Measurements from ENCODE around the gene HMGCR.

The HMGCR gene

DNA sequence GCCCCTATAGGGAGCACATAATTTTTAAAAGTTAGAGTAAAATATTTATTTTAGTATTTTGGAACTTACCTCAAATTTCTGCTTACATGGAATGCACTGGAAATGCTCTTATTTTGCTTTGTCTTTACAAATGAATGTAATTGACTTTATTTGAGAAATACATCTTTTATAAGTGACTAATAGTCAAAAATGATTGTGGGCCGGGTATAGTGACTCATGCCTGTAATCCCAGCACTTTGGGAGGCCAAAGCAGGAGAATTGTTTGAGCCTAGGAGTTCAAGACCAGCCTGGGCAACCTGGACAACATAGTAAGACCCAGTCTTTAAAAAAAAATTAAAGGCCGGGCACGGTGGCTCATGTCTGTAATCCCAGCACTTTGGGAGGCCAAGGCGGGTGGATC is 5.8 kb downstream of the HMGCR start:
- Histone ChIP-seq H3K27me3 (ENCODE audit: control insufficient read depth, insufficient read depth, low read length) (no peaks in the 10 kb centered on the region), H3K9me3 (ENCODE audit: control insufficient read depth, insufficient read depth, low read length) (no peaks in the 10 kb centered on the region), H3K9ac (ENCODE audit: low read depth, low read length) (no peak overlapping the region), H3K4me1 (ENCODE audit: control insufficient read depth, insufficient read depth, low read length) (peaks cover 13% of the 10 kb centered on the region), H3K36me3 (ENCODE audit: control insufficient read depth, insufficient read depth, low read length) (peaks cover 9% of the 10 kb centered on the region), H3K4me3 (ENCODE audit: low read depth, low read length) (no peak overlapping the region)

- Histone ChIP-seq H3K27me3 (ENCODE audit: control insufficient read depth, insufficient read depth, low read length) (no peaks in the 10 kb centered on the region), H3K9ac (ENCODE audit: low read depth, low read length) (no peak overlapping the region), H3K4me1 (ENCODE audit: control insufficient read depth, insufficient read depth, low read length) (no peaks in the 10 kb centered on the region), H3K9me3 (ENCODE audit: control insufficient read depth, insufficient read depth, low read length) (no peaks in the 10 kb centered on the region), H3K4me3 (ENCODE audit: low read depth, low read length) (no peak overlapping the region), H3K36me3 (ENCODE audit: control insufficient read depth, insufficient read depth, low read length) (peaks cover 33% of the 10 kb centered on the region)
Observed at GRCh38 chr5:75348241-75348640, 11.2 kb downstream of the HMGCR start.

- Histone ChIP-seq H3K4me3 (ENCODE audit: low read depth, low read length) (no peak overlapping the region), H3K36me3 (ENCODE audit: control insufficient read depth, insufficient read depth, low read length) (peaks cover 35% of the 10 kb centered on the region), H3K9me3 (ENCODE audit: control insufficient read depth, insufficient read depth, low read length) (no peaks in the 10 kb centered on the region), H3K9ac (ENCODE audit: low read depth, low read length) (no peak overlapping the region), H3K27me3 (ENCODE audit: control insufficient read depth, insufficient read depth, low read length) (no peaks in the 10 kb centered on the region), H3K4me1 (ENCODE audit: control insufficient read depth, insufficient read depth, low read length) (no peaks in the 10 kb centered on the region)
Observed at GRCh38 chr5:75349663-75350062, 12.6 kb downstream of the HMGCR start.

GRCh38 chr5:75351139-75351926 is 14.3 kb downstream of the HMGCR start:
- H3K4me1 ChIP-seq (ENCODE audit: control insufficient read depth, insufficient read depth, low read length), result no peaks in the 10 kb centered on the region
- H3K9ac ChIP-seq (ENCODE audit: low read depth, low read length), result no peak overlapping the region
- no peaks in the 10 kb centered on the region for H3K9me3 ChIP-seq (ENCODE audit: control insufficient read depth, insufficient read depth, low read length)
- H3K27me3 ChIP-seq (ENCODE audit: control insufficient read depth, insufficient read depth, low read length), result no peaks in the 10 kb centered on the region
- peaks cover 31% of the 10 kb centered on the region for H3K36me3 ChIP-seq (ENCODE audit: control insufficient read depth, insufficient read depth, low read length)
- H3K4me3 ChIP-seq (ENCODE audit: low read depth, low read length), result no peak overlapping the region

DNA sequence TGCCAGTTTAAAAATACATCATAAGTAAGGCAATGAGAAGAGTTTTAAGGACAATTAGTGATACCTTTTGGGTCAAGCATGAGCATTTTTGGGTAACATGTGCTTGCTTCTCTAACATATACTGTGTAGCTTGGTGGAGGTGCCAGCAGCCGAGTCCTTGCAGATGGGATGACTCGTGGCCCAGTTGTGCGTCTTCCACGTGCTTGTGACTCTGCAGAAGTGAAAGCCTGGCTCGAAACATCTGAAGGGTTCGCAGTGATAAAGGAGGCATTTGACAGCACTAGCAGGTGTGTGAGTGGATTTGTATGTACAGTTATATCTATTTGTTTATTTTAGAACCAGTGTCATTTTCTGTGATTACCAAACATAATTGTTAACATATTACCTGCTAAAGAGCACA is 18.2 kb downstream of the HMGCR start:
- H3K36me3 ChIP-seq (ENCODE audit: control insufficient read depth, insufficient read depth, low read length), result peaks cover 36% of the 10 kb centered on the region
- no peak overlapping the region for H3K4me3 ChIP-seq (ENCODE audit: low read depth, low read length)
- H3K9ac ChIP-seq (ENCODE audit: low read depth, low read length), result no peak overlapping the region
- no peaks in the 10 kb centered on the region for H3K4me1 ChIP-seq (ENCODE audit: control insufficient read depth, insufficient read depth, low read length)
- H3K27me3 ChIP-seq (ENCODE audit: control insufficient read depth, insufficient read depth, low read length), result no peaks in the 10 kb centered on the region
- no peaks in the 10 kb centered on the region for H3K9me3 ChIP-seq (ENCODE audit: control insufficient read depth, insufficient read depth, low read length)

DNA sequence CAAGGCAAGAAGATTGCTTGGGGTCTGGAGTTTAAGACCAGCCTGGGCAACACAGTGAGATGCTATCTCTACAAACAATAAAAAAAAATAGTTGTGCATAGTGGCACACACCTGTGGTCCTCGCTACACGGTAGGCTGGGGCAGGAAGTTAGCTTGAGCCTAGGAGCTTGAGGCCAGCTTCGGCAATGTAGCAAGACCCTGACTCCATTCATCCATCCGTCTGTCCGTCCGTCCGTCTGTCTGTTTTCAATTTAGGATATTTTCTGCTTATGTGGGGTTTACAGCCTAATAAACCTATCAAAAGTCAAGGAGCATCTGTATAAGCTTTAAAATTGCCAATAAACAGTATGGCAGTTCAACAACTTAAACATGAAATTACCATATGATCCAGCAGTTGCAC is 19.7 kb downstream of the HMGCR start:
- Histone ChIP-seq H3K9ac (ENCODE audit: low read depth, low read length) (no peak overlapping the region), H3K27me3 (ENCODE audit: control insufficient read depth, insufficient read depth, low read length) (no peaks in the 10 kb centered on the region), H3K4me3 (ENCODE audit: low read depth, low read length) (no peak overlapping the region), H3K9me3 (ENCODE audit: control insufficient read depth, insufficient read depth, low read length) (no peaks in the 10 kb centered on the region), H3K36me3 (ENCODE audit: control insufficient read depth, insufficient read depth, low read length) (peaks cover 26% of the 10 kb centered on the region), H3K4me1 (ENCODE audit: control insufficient read depth, insufficient read depth, low read length) (no peaks in the 10 kb centered on the region)

DNA sequence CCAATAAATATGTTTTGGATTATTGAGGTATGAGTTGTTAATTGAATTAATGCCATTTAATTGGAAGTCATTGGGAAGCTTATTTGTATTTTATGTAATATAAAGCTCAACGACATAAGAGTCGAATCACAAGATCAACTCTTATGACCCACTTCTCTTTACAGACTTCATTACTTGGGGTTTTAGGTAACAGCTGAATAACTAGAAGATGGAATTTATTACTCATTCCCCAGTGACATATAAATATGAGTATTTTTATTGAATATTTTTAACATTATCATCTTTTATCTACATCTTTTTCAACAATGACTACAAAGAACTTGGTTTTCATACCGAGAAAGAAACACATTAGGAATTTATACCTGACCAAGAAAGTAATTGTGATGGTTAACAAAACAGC is 21.1 kb downstream of the HMGCR start:
- Histone ChIP-seq H3K36me3 (ENCODE audit: control insufficient read depth, insufficient read depth, low read length) (peaks cover 26% of the 10 kb centered on the region), H3K27me3 (ENCODE audit: control insufficient read depth, insufficient read depth, low read length) (no peaks in the 10 kb centered on the region), H3K4me1 (ENCODE audit: control insufficient read depth, insufficient read depth, low read length) (no peaks in the 10 kb centered on the region), H3K9me3 (ENCODE audit: control insufficient read depth, insufficient read depth, low read length) (no peaks in the 10 kb centered on the region), H3K9ac (ENCODE audit: low read depth, low read length) (no peak overlapping the region), H3K4me3 (ENCODE audit: low read depth, low read length) (no peak overlapping the region)

GRCh38 chr5:75361310-75361709 is 24.3 kb downstream of the HMGCR start:
- H3K27me3 ChIP-seq (ENCODE audit: control insufficient read depth, insufficient read depth, low read length), result no peaks in the 10 kb centered on the region
- H3K4me1 ChIP-seq (ENCODE audit: control insufficient read depth, insufficient read depth, low read length), result no peaks in the 10 kb centered on the region
- H3K36me3 ChIP-seq (ENCODE audit: control insufficient read depth, insufficient read depth, low read length), result peaks cover 19% of the 10 kb centered on the region
- no peaks in the 10 kb centered on the region for H3K9me3 ChIP-seq (ENCODE audit: control insufficient read depth, insufficient read depth, low read length)
- no peak overlapping the region for H3K4me3 ChIP-seq (ENCODE audit: low read depth, low read length)
- no peak overlapping the region for H3K9ac ChIP-seq (ENCODE audit: low read depth, low read length)

- H3K36me3 ChIP-seq (ENCODE audit: control insufficient read depth, insufficient read depth, low read length), result peaks cover 11% of the 10 kb centered on the region
- no peaks in the 10 kb centered on the region for H3K4me1 ChIP-seq (ENCODE audit: control insufficient read depth, insufficient read depth, low read length)
- H3K4me3 ChIP-seq (ENCODE audit: low read depth, low read length), result no peak overlapping the region
- H3K9me3 ChIP-seq (ENCODE audit: control insufficient read depth, insufficient read depth, low read length), result no peaks in the 10 kb centered on the region
- H3K27me3 ChIP-seq (ENCODE audit: control insufficient read depth, insufficient read depth, low read length), result no peaks in the 10 kb centered on the region
- H3K9ac ChIP-seq (ENCODE audit: low read depth, low read length), result no peak overlapping the region
Observed at GRCh38 chr5:75362474-75362975, 25.5 kb downstream of the HMGCR start.

GRCh38 chr5:75363111-75363510 is 26.1 kb downstream of the HMGCR start:
- Histone ChIP-seq H3K4me3 (ENCODE audit: low read depth, low read length) (no peak overlapping the region), H3K36me3 (ENCODE audit: control insufficient read depth, insufficient read depth, low read length) (peaks cover 9% of the 10 kb centered on the region), H3K9ac (ENCODE audit: low read depth, low read length) (no peak overlapping the region), H3K27me3 (ENCODE audit: control insufficient read depth, insufficient read depth, low read length) (no peaks in the 10 kb centered on the region), H3K9me3 (ENCODE audit: control insufficient read depth, insufficient read depth, low read length) (no peaks in the 10 kb centered on the region), H3K4me1 (ENCODE audit: control insufficient read depth, insufficient read depth, low read length) (no peaks in the 10 kb centered on the region)

DNA sequence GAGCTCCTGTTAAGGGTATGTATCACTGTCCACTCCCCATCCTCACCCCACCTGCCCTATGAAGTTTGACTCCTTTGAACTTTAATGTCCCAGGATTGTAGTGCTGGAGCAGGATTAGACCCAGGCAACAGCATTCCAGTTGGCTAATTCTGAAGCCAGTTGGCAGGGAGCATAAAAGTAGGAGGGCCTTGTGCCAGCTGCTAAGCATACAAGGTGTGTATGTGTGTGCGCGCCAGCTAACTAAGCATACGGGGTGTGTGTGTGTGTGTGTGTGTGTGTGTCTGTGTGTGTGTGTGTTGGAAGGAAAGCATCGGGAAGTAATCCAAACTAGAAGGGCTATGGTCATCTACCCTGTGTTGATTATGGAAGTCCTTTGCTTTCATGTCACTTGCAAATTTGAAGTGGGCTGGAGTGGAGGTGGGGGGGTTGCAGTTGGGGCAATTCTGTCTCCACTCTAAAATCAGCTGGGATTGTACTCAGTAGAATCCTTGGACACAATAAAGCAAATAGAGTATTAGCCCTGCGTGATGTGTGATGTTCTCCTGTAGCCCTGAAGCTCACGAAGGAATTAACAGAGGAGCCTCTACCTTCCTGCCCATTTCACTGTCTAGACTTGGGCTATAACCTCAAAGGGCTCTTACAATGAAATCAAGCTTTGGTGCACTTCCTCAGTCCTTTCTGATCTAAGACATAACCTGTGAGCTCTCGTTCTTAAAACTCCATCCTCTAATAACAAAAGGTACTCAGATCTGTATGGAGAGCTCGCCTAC is 26.9 kb downstream of the HMGCR start:
- Histone ChIP-seq H3K4me3 (ENCODE audit: low read depth, low read length) (no peak overlapping the region), H3K4me1 (ENCODE audit: control insufficient read depth, insufficient read depth, low read length) (no peaks in the 10 kb centered on the region), H3K27me3 (ENCODE audit: control insufficient read depth, insufficient read depth, low read length) (no peaks in the 10 kb centered on the region), H3K36me3 (ENCODE audit: control insufficient read depth, insufficient read depth, low read length) (peaks cover 7% of the 10 kb centered on the region), H3K9ac (ENCODE audit: low read depth, low read length) (no peak overlapping the region), H3K9me3 (ENCODE audit: control insufficient read depth, insufficient read depth, low read length) (no peaks in the 10 kb centered on the region)

Data from iPS-15b (cell line).